IMR-90 (cell line): Measurements from ENCODE around the gene CES3. TPM values are rescaled to one million over a fixed set of nuclear protein-coding genes. Genes with fewer than 3 reads are reported as not detected.

ENCODE experiments used
- ATAC-seq: fragments of 200-7000 bp; cut with Tn5 transposase; 2 replicates; pipeline ENCODE4 v1.9.1; 2020; ENCODE audit warnings: low read depth, mild to moderate bottlenecking, moderate library complexity
- BruUV-seq: library from RNA; stranded (reverse); fragments of 400-500 nt; replicated peaks from 2 replicates; lab custom pipeline; 2021; lab: Mats Ljungman, UMichigan
- CTCF ChIA-PET: fragments of 300-600 bp; formaldehyde crosslinking; extraction: SDS; loops from one replicate; lab custom pipeline; 2021; ENCODE audit warnings: antibody characterized with exemption; lab: Yijun Ruan, JAX
- POLR2A ChIA-PET: fragments of 300-600 bp; sonication (Branson Sonifier 250); formaldehyde crosslinking; loops from one replicate; lab custom pipeline; 2022; ENCODE audit warnings: antibody characterized with exemption; ENCODE audit not compliant: unreplicated experiment; lab: Charles Lee
- DNase-seq: peaks from one replicate; pipeline ENCODE4 v3.0.0; 2013
- H2AFZ ChIP-seq: replicated peaks from 2 replicates; pipeline ENCODE3; 2013; ENCODE audit warnings: low read length, mild to moderate bottlenecking; ENCODE audit not compliant: poor library complexity
- H2AK5ac ChIP-seq: 2 replicates; pipeline ENCODE4 v1.6.1; 2013; ENCODE audit warnings: low read depth, low read length, inconsistent platforms
- H2AK9ac ChIP-seq: replicated peaks from 2 replicates; pipeline ENCODE3; 2013; ENCODE audit warnings: mild to moderate bottlenecking, low read depth, low read length, moderate library complexity; ENCODE audit not compliant: poor library complexity
- H2BK120ac ChIP-seq: 2 replicates; pipeline ENCODE4 v1.6.1; 2013; ENCODE audit warnings: low read depth, low read length, inconsistent platforms
- H2BK15ac ChIP-seq: 3 replicates; pipeline ENCODE4 v1.6.1; 2013; ENCODE audit warnings: low read depth, low read length, inconsistent platforms
- H2BK20ac ChIP-seq: 2 replicates; pipeline ENCODE4 v1.6.1; 2013; ENCODE audit warnings: low read depth, mild to moderate bottlenecking, inconsistent platforms, low read length, moderate library complexity
- H2BK5ac ChIP-seq: 2 replicates; pipeline ENCODE4 v1.6.1; 2013; ENCODE audit warnings: mild to moderate bottlenecking, low read depth, low read length, inconsistent platforms; ENCODE audit not compliant: poor library complexity, severe bottlenecking
- H3K14ac ChIP-seq: replicated peaks from 2 replicates; pipeline ENCODE4 v1.6.1; 2013; ENCODE audit warnings: low read depth, low read length, inconsistent platforms
- H3K18ac ChIP-seq: 2 replicates; pipeline ENCODE4 v1.6.1; 2013; ENCODE audit warnings: low read depth, low read length, control low read depth
- H3K23ac ChIP-seq: 2 replicates; pipeline ENCODE4 v1.6.1; 2013; ENCODE audit warnings: low read depth, low read length, inconsistent platforms
- H3K27ac ChIP-seq: 2 replicates; pipeline ENCODE4 v1.5.1; 2013; ENCODE audit warnings: mild to moderate bottlenecking, control low read depth, low read length; ENCODE audit not compliant: insufficient read depth
- H3K27me3 ChIP-seq: 2 replicates; pipeline ENCODE4 v1.6.1; 2013; ENCODE audit warnings: low read length; ENCODE audit not compliant: control insufficient read depth, insufficient read depth
- H3K36me3 ChIP-seq: 2 replicates; pipeline ENCODE4 v1.6.1; 2013; ENCODE audit warnings: low read length, mixed read lengths; ENCODE audit not compliant: control insufficient read depth, insufficient read depth
- H3K4ac ChIP-seq: 2 replicates; pipeline ENCODE4 v1.6.1; 2013; ENCODE audit warnings: low read depth, low read length, inconsistent platforms
- H3K4me1 ChIP-seq: 2 replicates; pipeline ENCODE4 v1.6.1; 2013; ENCODE audit warnings: low read length, mixed read lengths; ENCODE audit not compliant: control insufficient read depth, insufficient read depth
- H3K4me2 ChIP-seq: 2 replicates; pipeline ENCODE4 v1.6.1; 2013; ENCODE audit warnings: low read depth, mild to moderate bottlenecking, control low read depth, low read length, moderate library complexity
- H3K4me3 ChIP-seq: 2 replicates; pipeline ENCODE4 v1.5.1; 2013; ENCODE audit warnings: low read depth, mild to moderate bottlenecking, control low read depth, low read length, moderate library complexity; ENCODE audit not compliant: insufficient read depth
- H3K56ac ChIP-seq: 2 replicates; pipeline ENCODE4 v1.6.1; 2013; ENCODE audit warnings: low read length, inconsistent platforms; ENCODE audit not compliant: insufficient read depth; ENCODE audit errors: extremely low read depth
- H3K79me1 ChIP-seq, 2 experiments: 2 replicates each; pipeline ENCODE4 v1.6.1; 2013; ENCODE audit warnings: low read length in 2 of 2, inconsistent platforms in 1 of 2, low read depth in 1 of 2
- H3K9ac ChIP-seq: 2 replicates; pipeline ENCODE4 v1.6.1; 2013; ENCODE audit warnings: low read depth, low read length, control low read depth
- H3K9me1 ChIP-seq: 2 replicates; pipeline ENCODE4 v1.6.1; 2013; ENCODE audit warnings: low read length, inconsistent platforms; ENCODE audit not compliant: insufficient read depth
- H3K9me3 ChIP-seq: 2 replicates; pipeline ENCODE4 v1.6.1; 2013; ENCODE audit warnings: low read length; ENCODE audit not compliant: control insufficient read depth, insufficient read depth
- H4K20me1 ChIP-seq: 2 replicates; pipeline ENCODE4 v1.6.1; 2013; ENCODE audit warnings: low read length, inconsistent platforms; ENCODE audit not compliant: insufficient read depth
- H4K5ac ChIP-seq: 2 replicates; pipeline ENCODE4 v1.6.1; 2013; ENCODE audit warnings: mild to moderate bottlenecking, low read depth, low read length, control low read depth
- H4K8ac ChIP-seq, 2 experiments: 2 replicates each; pipeline ENCODE4 v1.6.1; 2013; ENCODE audit warnings: low read depth in 2 of 2, low read length in 2 of 2, control low read depth in 1 of 2, inconsistent platforms in 1 of 2
- H4K91ac ChIP-seq: 2 replicates; pipeline ENCODE4 v1.6.1; 2013; ENCODE audit warnings: low read depth, low read length, inconsistent platforms; ENCODE audit not compliant: insufficient read depth
- CHD1 ChIP-seq: IDR thresholded peaks from 2 replicates; pipeline ENCODE4 v1.6.1; 2012; ENCODE audit warnings: low read depth, low read length, improper control_type of control experiment
- ELK1 ChIP-seq: fragments of 150-350 bp; IDR thresholded peaks from 2 replicates; pipeline ENCODE4 v1.6.1; 2016; ENCODE audit warnings: low read depth, mild to moderate bottlenecking, low read length, moderate library complexity, borderline replicate concordance
- FOS ChIP-seq: fragments of 150-350 bp; IDR thresholded peaks from 2 replicates; pipeline ENCODE4 v1.6.1; 2016; ENCODE audit warnings: low read depth, low read length
- MAFK ChIP-seq: IDR thresholded peaks from 2 replicates; pipeline ENCODE4 v1.6.1; 2012; ENCODE audit warnings: low read depth, low read length, improper control_type of control experiment
- MXI1 ChIP-seq: IDR thresholded peaks from 2 replicates; pipeline ENCODE4 v1.6.1; 2012; ENCODE audit warnings: low read depth, mild to moderate bottlenecking, low read length, moderate library complexity, borderline replicate concordance
- NFE2L2 ChIP-seq: fragments of 150-350 bp; IDR thresholded peaks from 2 replicates; pipeline ENCODE4 v1.6.1; 2016; ENCODE audit warnings: low read depth, mild to moderate bottlenecking, low read length
- POLR2A ChIP-seq: IDR thresholded peaks from 2 replicates; pipeline ENCODE4 v1.6.1; 2012; ENCODE audit warnings: mild to moderate bottlenecking, low read depth, low read length
- RFX5 ChIP-seq: IDR thresholded peaks from 2 replicates; pipeline ENCODE4 v1.8.0; 2012; ENCODE audit warnings: low read depth, mild to moderate bottlenecking, low read length, moderate library complexity
- SMC3 ChIP-seq: fragments of 150-350 bp; IDR thresholded peaks from 2 replicates; pipeline ENCODE4 v1.6.1; 2016; ENCODE audit warnings: low read depth, mild to moderate bottlenecking, antibody characterized with exemption, low read length, moderate library complexity
- WGBS, 2 experiments: methylation state at CpG; one replicate each; pipeline versions ENCODE4 v1.1.5 to v1.1.7; 2013; ENCODE audit warnings: missing lambda C conversion rate in 2 of 2; ENCODE audit not compliant: insufficient read length in 1 of 2; ENCODE audit errors: extremely low coverage in 2 of 2; 5-methylcytosine and 5-hydroxymethylcytosine counted together
- dilution Hi-C: fragments of 300-500 bp; cut with HindIII; formaldehyde crosslinking; loops from one replicate; pipeline ENCODE4 v1.14.3; 2018; ENCODE audit warnings: low sequenced_read_pairs; ENCODE audit not compliant: unreplicated experiment
- in situ Hi-C: fragments of 300-500 bp; cut with MboI; formaldehyde crosslinking; loops from 3 replicates; pipeline ENCODE4 v1.14.3; 2019; ENCODE audit warnings: low sequenced_read_pairs, inconsistent platforms, mixed read lengths
- intact Hi-C: fragments of 100-400 bp; cut with micrococcal nuclease; formaldehyde crosslinking; loops from 2 replicates; pipeline ENCODE4 v1.10.0; 2022
- polyA plus RNA-seq, 3 experiments: library from polyadenylated mRNA; depleted of rRNA; stranded (reverse); fragments of >200 nt; gene quantifications; 2 replicates each; pipeline ENCODE4 v1.2.3, GENCODE V29; 2012; ENCODE audit warnings: low replicate concordance in 1 of 3
- total RNA-seq: library from RNA; depleted of rRNA; stranded (reverse); fragments of >200 nt; gene quantifications from 2 replicates; pipeline ENCODE4 v1.2.3, GENCODE V29; 2012
- TF ChIP-seq, protein P1 (sequence below): conservative IDR thresholded peaks from 2 replicates; pipeline ENCODE4 v1.5.1; 2012; ENCODE audit warnings: mild to moderate bottlenecking, low read depth, low read length, improper control_type of control experiment

Gene CES3
- total and polyA plus RNA-seq, 2 of the 4 experiments (the other 2 are of a cell fraction) = 0.03 TPM; not detected in 1

DNA sequence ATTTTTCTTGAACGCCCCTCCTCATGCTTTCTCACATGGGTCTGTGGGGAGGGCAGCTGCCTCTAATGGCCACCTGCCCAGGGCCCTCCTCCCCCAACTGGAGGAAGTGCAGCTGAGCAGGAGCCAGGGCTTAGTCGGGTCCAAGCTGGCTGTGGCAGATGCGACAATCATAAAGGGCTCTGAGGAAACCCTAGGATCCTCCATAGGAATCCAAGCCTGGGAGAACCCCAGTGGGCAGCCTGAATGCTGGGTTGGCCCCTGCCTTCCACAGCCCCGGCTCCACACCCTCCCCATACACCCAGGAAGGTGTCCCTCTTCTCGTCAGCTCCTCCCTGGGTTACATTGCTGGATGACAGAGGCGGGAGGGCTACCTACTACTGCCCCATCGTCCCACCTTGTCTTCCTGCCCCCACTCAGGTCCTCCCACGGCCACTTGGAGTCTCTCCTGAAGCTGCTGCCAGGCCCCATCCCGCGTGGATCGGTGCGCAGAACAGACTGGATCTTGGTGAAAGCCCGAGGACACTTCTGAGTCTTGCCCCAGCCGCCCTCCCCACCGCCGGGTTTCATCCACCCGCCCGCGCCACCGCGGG, 52.3 kb downstream of the CES3 start (continued):
- no peak for TF ChIP-seq CHD1

DNA sequence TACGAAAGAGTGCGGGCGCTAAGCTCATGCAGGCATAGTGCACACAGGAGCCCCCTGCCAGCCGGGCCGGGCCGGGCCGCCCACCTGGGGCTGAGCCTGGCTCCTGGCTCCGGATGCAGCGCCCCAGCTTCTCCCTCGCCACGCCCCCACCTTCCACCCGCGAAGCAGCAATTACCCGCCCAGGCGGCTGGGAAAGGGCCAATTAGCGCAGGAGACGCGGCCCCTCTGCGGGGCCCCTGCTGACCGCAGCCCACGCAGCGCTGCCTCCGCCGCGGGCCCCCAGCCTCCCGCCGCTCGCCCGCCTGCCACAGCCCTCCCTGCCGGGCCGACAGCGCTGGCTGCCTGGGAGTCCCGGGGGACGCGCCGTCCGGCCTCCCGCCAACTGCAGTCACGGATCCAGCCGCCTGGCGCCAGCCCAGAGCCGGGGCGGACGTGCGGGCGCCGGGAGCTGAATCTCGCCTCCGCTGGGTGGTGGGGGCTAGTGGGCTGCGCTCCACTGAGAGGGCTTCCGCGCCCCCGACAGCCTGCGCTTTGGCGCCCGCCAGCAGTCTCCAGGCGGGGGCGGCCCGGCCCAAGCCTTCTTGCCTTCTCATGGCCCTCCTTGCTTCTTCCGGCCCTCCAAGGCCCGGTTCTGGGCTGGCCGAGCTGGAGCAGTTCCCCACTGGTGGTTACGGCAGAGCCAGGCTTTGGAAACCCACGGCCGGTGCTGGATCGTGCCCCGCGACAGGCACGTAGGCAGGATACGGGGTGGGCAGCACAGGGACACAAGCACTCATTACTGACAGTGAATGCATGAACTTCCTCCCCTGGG, 53.0 kb downstream of the CES3 start:
- no peaks in the 10 kb centered on the region for H3K9me1 ChIP-seq
- H3K4me1 ChIP-seq = peaks cover 4% of the 10 kb centered on the region; the same call in 1 of the 2 replicates
- no peaks in the 10 kb centered on the region for H3K9me3 ChIP-seq
- peak overlapping the region; percentile 68 for H2AK9ac ChIP-seq
- H2BK5ac ChIP-seq = no peak overlapping the region
- peak overlapping the region; percentile 34 for H3K4me3 ChIP-seq
- H4K20me1 ChIP-seq = no peaks in the 10 kb centered on the region
- intact Hi-C loops (loop anchor here (10.0 kb wide), 1 partner anchor 171 kb away; the partner anchor contains the start of gene MATCAP1), dilution Hi-C loops (no loop called here), in situ Hi-C loops (no loop called here)
- POLR2A ChIA-PET = interaction anchor here (0.5 to 0.6 kb wide), 2 partner anchors 100 to 889 kb away, joined by 3 to 5 read pairs; no protein-coding TSS in a partner anchor
- H3K27ac ChIP-seq = peak overlapping the region; percentile 14; the same call in 1 of the 2 replicates
- DNase-seq = peak; percentile 46
- peak overlapping the region; percentile 49; the same call in 1 of the 2 replicates for H2AK5ac ChIP-seq
- peak; percentile 76 for ATAC-seq
- H3K4ac ChIP-seq = peak overlapping the region; percentile 55; the same call in 1 of the 2 replicates
- peak overlapping the region; percentile 43; the same call in 1 of the 2 replicates for H4K91ac ChIP-seq
- H3K9ac ChIP-seq = peak overlapping the region; percentile 59; the same call in 1 of the 2 replicates
- peak overlapping the region; percentile 43 for H4K5ac ChIP-seq
- H3K4me2 ChIP-seq = peak overlapping the region; percentile 53
- H2AFZ ChIP-seq = peak overlapping the region; percentile 91
- H3K14ac ChIP-seq = no peak overlapping the region
- no peaks in the 10 kb centered on the region for H3K79me1 ChIP-seq
- whole genome bisulfite sequencing, 2 experiments = 1% methylated on average over 31 of the region's 70 CpGs; no CpG with 5 or more reads in 1 of the 2 experiments
- H3K36me3 ChIP-seq = no peaks in the 10 kb centered on the region
- no TSS peak for BruUV-seq
- no peak overlapping the region for H2BK120ac ChIP-seq
- H4K8ac ChIP-seq = peak overlapping the region; percentile 25 to 36; a peak in 1 of 4 replicates
- H3K18ac ChIP-seq = no peak overlapping the region; the same call in 1 of the 2 replicates
- H2BK15ac ChIP-seq = no peak overlapping the region
- no peak overlapping the region for H2BK20ac ChIP-seq
- H3K27me3 ChIP-seq = peaks cover 6% of the 10 kb centered on the region
- CTCF ChIA-PET = interaction anchor here (0.6 to 2.5 kb wide), 3 partner anchors 24 to 141 kb away, joined by 3 to 9 read pairs (median 4); no protein-coding TSS in a partner anchor
- H3K23ac ChIP-seq = no peak overlapping the region
- H3K56ac ChIP-seq = no peak overlapping the region
- TF ChIP-seq MXI1 (no peak), MAFK (no peak), NFE2L2 (no peak), RFX5 (no peak), ELK1 (no peak), FOS (no peak), POLR2A (no peak), SMC3 (peak; percentile 14; the same call in 1 of the 2 replicates)
- TF ChIP-seq, protein P1, sequence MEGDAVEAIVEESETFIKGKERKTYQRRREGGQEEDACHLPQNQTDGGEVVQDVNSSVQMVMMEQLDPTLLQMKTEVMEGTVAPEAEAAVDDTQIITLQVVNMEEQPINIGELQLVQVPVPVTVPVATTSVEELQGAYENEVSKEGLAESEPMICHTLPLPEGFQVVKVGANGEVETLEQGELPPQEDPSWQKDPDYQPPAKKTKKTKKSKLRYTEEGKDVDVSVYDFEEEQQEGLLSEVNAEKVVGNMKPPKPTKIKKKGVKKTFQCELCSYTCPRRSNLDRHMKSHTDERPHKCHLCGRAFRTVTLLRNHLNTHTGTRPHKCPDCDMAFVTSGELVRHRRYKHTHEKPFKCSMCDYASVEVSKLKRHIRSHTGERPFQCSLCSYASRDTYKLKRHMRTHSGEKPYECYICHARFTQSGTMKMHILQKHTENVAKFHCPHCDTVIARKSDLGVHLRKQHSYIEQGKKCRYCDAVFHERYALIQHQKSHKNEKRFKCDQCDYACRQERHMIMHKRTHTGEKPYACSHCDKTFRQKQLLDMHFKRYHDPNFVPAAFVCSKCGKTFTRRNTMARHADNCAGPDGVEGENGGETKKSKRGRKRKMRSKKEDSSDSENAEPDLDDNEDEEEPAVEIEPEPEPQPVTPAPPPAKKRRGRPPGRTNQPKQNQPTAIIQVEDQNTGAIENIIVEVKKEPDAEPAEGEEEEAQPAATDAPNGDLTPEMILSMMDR = peak; percentile 30
